ENCODE measurements around the gene PLA2G1B.
"Not testable (repeated sequence)": the region's sequence is repeated elsewhere in the genome, so short reads cannot be mapped to it uniquely, and the experiment has no call there.

DNA sequence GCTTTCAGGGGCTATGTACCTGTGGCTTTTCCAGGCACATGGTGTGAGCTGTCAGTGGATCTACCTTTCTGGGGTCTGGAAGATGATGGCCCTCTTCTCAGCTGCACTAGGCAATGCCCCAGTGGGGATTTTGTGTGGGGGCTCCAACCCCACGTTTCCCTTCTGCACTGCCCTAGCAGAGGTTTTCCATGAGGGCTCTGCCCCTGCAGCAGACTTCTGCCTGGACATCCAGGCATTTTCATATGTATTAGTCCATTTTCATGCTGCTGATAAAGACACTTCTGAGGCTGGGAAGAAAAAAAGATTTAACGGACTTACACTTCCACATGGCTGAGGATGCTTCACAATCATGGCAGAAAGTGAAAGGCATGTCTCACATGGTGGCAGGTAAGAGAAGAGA, 8.8 kb upstream of the PLA2G1B start:
- TF ChIP-seq, protein P1, sequence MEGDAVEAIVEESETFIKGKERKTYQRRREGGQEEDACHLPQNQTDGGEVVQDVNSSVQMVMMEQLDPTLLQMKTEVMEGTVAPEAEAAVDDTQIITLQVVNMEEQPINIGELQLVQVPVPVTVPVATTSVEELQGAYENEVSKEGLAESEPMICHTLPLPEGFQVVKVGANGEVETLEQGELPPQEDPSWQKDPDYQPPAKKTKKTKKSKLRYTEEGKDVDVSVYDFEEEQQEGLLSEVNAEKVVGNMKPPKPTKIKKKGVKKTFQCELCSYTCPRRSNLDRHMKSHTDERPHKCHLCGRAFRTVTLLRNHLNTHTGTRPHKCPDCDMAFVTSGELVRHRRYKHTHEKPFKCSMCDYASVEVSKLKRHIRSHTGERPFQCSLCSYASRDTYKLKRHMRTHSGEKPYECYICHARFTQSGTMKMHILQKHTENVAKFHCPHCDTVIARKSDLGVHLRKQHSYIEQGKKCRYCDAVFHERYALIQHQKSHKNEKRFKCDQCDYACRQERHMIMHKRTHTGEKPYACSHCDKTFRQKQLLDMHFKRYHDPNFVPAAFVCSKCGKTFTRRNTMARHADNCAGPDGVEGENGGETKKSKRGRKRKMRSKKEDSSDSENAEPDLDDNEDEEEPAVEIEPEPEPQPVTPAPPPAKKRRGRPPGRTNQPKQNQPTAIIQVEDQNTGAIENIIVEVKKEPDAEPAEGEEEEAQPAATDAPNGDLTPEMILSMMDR (IDR thresholded peaks at IDR 0.05) = not testable (repeated sequence)
- not testable (repeated sequence) for TF ChIP-seq POLR2A (IDR thresholded peaks at IDR 0.05)

Measured in heart left ventricle (tissue), 13 donors.